Stomach (tissue), 9 donors: ENCODE data around the gene COPS6. TPM values are rescaled to one million over a fixed set of nuclear protein-coding genes. Genes with fewer than 3 reads are reported as not detected.

Experiments
- DNase-seq, 2 donors: peaks; one replicate each; pipeline versions ENCODE4 v3.0.0 to v3.0.0-alpha.2; 2013 to 2019
- H3K27ac ChIP-seq, 5 donors: fragments of 200-600 bp in 4 of 5; sonication (generic) in 4 of 5; one replicate each; pipeline ENCODE4 v1.5.1; 2013 to 2019; ENCODE audit warnings: mild to moderate bottlenecking in 1 of 5, moderate library complexity in 1 of 5
- H3K27me3 ChIP-seq, 3 donors: fragments of 200-600 bp; sonication (generic); one replicate each; pipeline ENCODE4 v1.5.1; 2017 to 2019; ENCODE audit warnings: mixed run types in 1 of 3
- H3K36me3 ChIP-seq, 4 donors: fragments of 200-600 bp; sonication (generic); 1 replicate in 3 of 4; 2 replicates in 1 of 4; pipeline ENCODE4 v1.5.1; 2016 to 2019
- H3K4me1 ChIP-seq, 4 donors: fragments of 200-600 bp; sonication (generic); one replicate each; pipeline ENCODE4 v1.5.1; 2016 to 2019
- H3K4me3 ChIP-seq, 4 donors: fragments of 200-600 bp; sonication (generic) in 3 of 4; one replicate each; pipeline ENCODE4 v1.5.1; 2016 to 2019; ENCODE audit warnings: mild to moderate bottlenecking in 1 of 4
- H3K9me3 ChIP-seq, 4 donors: fragments of 200-600 bp; sonication (generic); one replicate each; pipeline ENCODE4 v1.5.1; 2016 to 2019
- EP300 ChIP-seq: sonication (generic); formaldehyde crosslinking; IDR thresholded peaks from one replicate; pipeline ENCODE4 v1.6.1; 2017; ENCODE audit warnings: antibody characterized with exemption
- POLR2A ChIP-seq, 4 donors: fragments of 450-650 bp; IDR thresholded peaks; one replicate each; pipeline ENCODE4 v1.6.1; 2016; ENCODE audit warnings: antibody characterized with exemption in 4 of 4, control low read depth in 2 of 4, mild to moderate bottlenecking in 1 of 4, moderate library complexity in 1 of 4
- POLR2AphosphoS5 ChIP-seq, 3 donors: sonication (generic); formaldehyde crosslinking; IDR thresholded peaks; one replicate each; pipeline ENCODE4 v1.6.1; 2016; ENCODE audit warnings: antibody characterized with exemption in 3 of 3
- WGBS, 5 donors: extraction: QIAGEN DNeasy Blood & Tissue Kit in 3 of 5; methylation state at CpG; one replicate each; pipeline versions ENCODE4 v1.1.5 to v1.1.7; 2013 to 2018; 5-methylcytosine and 5-hydroxymethylcytosine counted together
- intact Hi-C: fragments of 100-400 bp; cut with DNase I; formaldehyde crosslinking; loops from one replicate; pipeline ENCODE4 v1.15.1; 2023; ENCODE audit warnings: low total_unique reads
- polyA plus RNA-seq, 3 donors: library from polyadenylated mRNA; stranded (reverse); fragments of 200-250 nt; gene quantifications; one replicate each; pipeline ENCODE4 v1.2.3, GENCODE V29; 2013
- total RNA-seq, 5 donors: library from RNA; depleted of rRNA; stranded (reverse); fragments of >200 nt; gene quantifications; one replicate each; pipeline versions ENCODE4 v1.1.0 to v1.2.3, GENCODE V29; 2014 to 2016
- TF ChIP-seq, protein P1 (sequence below), 7 experiments: fragments of 450-650 bp in 4 of 7; fragments of 200-600 bp in 3 of 7; sonication (generic) in 3 of 7; IDR thresholded peaks; one replicate each; pipeline ENCODE4 v1.5.1; 2016 to 2019; ENCODE audit warnings: antibody characterized with exemption in 7 of 7, control low read depth in 2 of 7, mild to moderate bottlenecking in 1 of 7
- donor health status: healthy with polysubstance abuse.
- donor health status: Bipolar disorder and iron deficiency.
- donor health status: healthy.

COPS6 gene
- total and polyA plus RNA-seq, 8 donors: 34.2 to 197 (median 93.9) TPM

DNA sequence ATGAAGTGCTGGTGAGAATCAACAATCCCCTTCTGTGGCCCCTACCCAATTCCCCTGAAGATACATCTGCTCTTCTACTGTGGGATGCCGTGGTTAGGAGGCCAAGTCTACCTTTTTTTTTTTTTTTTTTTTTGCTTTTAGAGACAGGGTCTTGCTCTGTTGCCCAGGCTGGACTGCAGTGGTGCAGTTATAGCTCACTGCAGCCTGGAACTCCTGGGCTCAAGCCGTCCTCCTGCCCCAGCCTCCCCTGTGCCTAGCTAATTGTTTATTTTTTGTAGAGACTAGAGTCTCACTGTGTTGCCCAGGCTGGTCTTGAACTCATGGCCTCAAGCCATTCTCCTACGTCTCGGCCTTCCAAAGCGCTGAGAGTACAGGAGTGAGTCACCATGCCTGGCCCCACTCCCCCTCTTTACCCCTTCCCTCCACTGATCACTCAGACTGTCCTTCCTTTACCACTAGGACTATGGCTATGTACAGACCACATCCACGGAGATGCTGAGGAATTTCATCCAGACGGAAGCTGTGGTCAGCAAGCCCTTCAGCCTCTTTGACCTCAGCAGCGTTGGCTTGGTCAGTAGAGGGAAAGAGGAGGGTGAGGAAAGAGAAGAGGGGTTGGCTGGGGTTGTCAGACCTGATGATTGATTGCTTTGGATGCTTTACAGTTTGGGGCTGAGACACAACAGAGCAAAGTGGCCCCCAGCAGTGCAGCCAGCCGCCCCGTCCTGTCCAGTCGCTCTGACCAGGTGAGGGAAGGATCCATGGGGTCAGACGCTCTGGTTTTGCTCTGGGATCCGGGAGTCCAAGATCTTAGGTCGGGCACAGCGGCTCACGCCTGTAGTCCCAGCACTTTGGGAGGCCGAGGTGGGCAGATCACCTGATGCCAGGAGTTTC, 14.4 kb downstream of the COPS6 start:
- 81 to 91% (median 88%) methylated on average over 17 of the region's 17 CpGs for WGBS, 5 donors
- TF ChIP-seq POLR2A (IDR thresholded peaks at IDR 0.05) (no peak), POLR2AphosphoS5 (IDR thresholded peaks at IDR 0.05) (no peak), EP300 (no peak)
- TF ChIP-seq, protein P1, sequence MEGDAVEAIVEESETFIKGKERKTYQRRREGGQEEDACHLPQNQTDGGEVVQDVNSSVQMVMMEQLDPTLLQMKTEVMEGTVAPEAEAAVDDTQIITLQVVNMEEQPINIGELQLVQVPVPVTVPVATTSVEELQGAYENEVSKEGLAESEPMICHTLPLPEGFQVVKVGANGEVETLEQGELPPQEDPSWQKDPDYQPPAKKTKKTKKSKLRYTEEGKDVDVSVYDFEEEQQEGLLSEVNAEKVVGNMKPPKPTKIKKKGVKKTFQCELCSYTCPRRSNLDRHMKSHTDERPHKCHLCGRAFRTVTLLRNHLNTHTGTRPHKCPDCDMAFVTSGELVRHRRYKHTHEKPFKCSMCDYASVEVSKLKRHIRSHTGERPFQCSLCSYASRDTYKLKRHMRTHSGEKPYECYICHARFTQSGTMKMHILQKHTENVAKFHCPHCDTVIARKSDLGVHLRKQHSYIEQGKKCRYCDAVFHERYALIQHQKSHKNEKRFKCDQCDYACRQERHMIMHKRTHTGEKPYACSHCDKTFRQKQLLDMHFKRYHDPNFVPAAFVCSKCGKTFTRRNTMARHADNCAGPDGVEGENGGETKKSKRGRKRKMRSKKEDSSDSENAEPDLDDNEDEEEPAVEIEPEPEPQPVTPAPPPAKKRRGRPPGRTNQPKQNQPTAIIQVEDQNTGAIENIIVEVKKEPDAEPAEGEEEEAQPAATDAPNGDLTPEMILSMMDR (IDR thresholded peaks at IDR 0.05): no peak
- peaks cover 47 to 68% (median 66%) of the 10 kb centered on the region in 4 donors for H3K36me3 ChIP-seq
- no peak for DNase-seq
- no peak overlapping the region for H3K4me3 ChIP-seq
- intact Hi-C loops: no loop called here
- no peaks in the 10 kb centered on the region for H3K27me3 ChIP-seq
- peak overlapping the region in 1 of 5 donors; percentile 96 for H3K27ac ChIP-seq
- H3K4me1 ChIP-seq: peaks cover 19 to 38% (median 34%) of the 10 kb centered on the region in 4 donors
- no peaks in the 10 kb centered on the region for H3K9me3 ChIP-seq

DNA sequence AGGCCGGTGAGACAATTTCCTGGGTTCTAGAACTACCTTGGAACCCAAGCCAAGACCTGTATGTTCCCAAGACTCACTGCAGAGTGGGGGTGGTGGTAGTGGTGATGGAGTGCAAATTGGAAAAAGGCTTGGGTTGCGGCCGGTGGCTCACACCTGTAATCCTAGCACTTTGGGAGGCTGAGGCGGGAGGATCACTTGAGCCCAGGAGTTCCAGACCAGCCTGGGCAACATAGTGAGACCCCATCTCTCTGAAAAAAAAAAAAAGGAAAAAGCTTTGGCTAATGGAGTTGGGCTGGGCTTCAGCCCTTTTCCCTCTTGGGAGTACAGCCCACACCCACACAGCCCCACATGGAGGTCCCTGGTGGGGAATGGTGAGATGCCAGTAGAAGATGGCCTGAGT, 16.8 kb downstream of the COPS6 start:
- Histone ChIP-seq H3K4me3 (no peak overlapping the region), H3K36me3 (peaks cover 53 to 79% (median 75%) of the 10 kb centered on the region in 4 donors), H3K27me3 (no peaks in the 10 kb centered on the region), H3K9me3 (no peaks in the 10 kb centered on the region), H3K4me1 (peaks cover 6 to 19% (median 14%) of the 10 kb centered on the region in 4 donors), H3K27ac (no peak overlapping the region)
- intact Hi-C loops: no loop called here
- no peak for DNase-seq
- no peak for TF ChIP-seq POLR2A (IDR thresholded peaks at IDR 0.05)
- TF ChIP-seq POLR2AphosphoS5 (IDR thresholded peaks at IDR 0.05): no peak
- TF ChIP-seq, protein P1 (IDR thresholded peaks at IDR 0.05): no peak
- WGBS, 5 donors: 93 to 100% (median 96%) methylated on average over 4 of the region's 4 CpGs

DNA sequence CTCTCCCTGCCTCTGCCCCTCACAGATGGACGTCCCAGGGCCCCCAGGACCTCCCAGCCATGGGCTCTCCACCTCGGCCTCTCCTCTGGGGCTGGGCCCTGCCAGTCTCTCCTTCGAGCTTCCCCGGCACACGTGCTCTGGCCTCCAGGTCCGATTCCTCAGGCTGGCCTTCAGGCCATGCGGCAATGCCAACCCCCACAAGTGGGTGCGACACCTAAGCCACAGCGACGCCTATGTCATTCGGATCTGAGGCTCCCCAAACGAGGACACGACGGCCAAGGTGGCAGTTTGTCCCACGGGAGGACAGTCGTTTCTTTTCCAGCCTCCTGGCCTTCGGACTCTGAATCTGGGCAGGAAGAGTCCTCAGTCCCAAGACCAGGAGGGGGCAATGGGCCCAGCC, 17.9 kb downstream of the COPS6 start:
- Histone ChIP-seq H3K27me3 (no peaks in the 10 kb centered on the region), H3K4me3 (no peak overlapping the region), H3K27ac (no peak overlapping the region), H3K4me1 (peaks cover 6 to 14% (median 11%) of the 10 kb centered on the region in 4 donors), H3K36me3 (peaks cover 58 to 90% (median 86%) of the 10 kb centered on the region in 4 donors), H3K9me3 (no peaks in the 10 kb centered on the region)
- TF ChIP-seq, protein P1 (IDR thresholded peaks at IDR 0.05): no peak
- TF ChIP-seq EP300 (no peak), POLR2A (IDR thresholded peaks at IDR 0.05) (no peak), POLR2AphosphoS5 (IDR thresholded peaks at IDR 0.05) (no peak)
- no peak for DNase-seq
- intact Hi-C loops: no loop called here
- WGBS, 5 donors: 81 to 86% (median 83%) methylated on average over 17 of the region's 17 CpGs

DNA sequence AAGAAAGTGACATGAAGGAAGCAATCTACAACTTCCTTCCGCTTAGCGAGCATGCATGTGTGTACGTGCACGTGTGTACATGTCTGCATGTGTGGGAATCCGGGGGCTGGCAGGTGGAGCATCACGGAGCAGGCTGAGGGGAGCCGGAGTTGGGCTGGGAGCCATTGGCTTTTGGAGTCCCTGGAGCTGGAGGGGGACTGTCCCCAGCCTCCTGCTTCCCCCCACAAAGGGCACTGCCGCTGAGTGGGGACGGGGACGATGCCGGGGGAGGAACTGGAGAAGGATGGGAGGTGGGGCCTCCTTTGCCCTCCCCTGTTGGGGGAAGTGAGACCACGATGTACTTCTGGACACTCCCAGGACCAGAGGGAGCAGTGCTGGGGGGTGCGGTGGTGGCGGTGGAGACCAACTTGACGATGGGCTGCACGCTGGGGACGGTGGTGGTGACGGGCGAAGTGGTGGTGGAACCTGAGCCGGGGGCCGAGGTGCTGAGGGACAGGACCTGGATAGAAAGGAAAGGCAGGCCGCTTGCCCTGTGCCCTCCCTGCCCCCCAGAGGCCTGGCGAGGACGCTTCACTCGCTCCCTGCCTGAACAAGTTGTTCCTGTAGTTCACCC, 18.5 kb downstream of the COPS6 start:
- peaks cover 5 to 12% (median 6%) of the 10 kb centered on the region in 4 donors for H3K4me1 ChIP-seq
- DNase-seq: no peak
- intact Hi-C loops: no loop called here
- no peak overlapping the region for H3K4me3 ChIP-seq
- WGBS, 5 donors: 82 to 89% (median 84%) methylated on average over 24 to 25 of the region's 25 CpGs
- H3K9me3 ChIP-seq: no peaks in the 10 kb centered on the region
- H3K27ac ChIP-seq: no peak overlapping the region
- TF ChIP-seq POLR2A (IDR thresholded peaks at IDR 0.05) (no peak), EP300 (no peak), POLR2AphosphoS5 (IDR thresholded peaks at IDR 0.05) (no peak)
- TF ChIP-seq, protein P1 (IDR thresholded peaks at IDR 0.05): no peak
- peaks cover 64 to 96% (median 92%) of the 10 kb centered on the region in 4 donors for H3K36me3 ChIP-seq
- H3K27me3 ChIP-seq: no peaks in the 10 kb centered on the region
